ENCODE measurements around the gene PHACTR1.

PHACTR1 gene

DNA sequence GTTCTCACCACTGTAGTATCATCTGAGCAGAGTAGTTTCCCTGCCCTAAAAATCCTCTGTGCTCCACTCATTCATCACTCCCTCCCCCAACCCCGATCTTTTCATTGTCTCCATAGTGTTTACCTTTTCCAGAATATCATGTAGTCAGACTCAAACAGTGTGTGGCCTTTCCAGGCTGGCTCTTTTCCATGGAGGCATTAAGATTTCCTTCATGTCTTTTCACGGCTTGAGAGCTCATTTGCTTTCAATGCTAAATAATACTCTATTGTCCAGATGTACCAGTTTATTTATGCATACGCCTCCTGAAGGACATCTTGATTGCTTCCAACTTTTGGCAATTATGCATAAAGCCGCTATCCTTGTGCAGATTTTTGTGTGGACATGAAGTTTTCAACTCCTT is 235.8 kb downstream of the PHACTR1 start:
- no peak for TF ChIP-seq TAF1 (IDR thresholded peaks at IDR 0.05; ENCODE audit: low read depth)
- TF ChIP-seq YY1 (IDR thresholded peaks at IDR 0.05; ENCODE audit: low read depth), result no peak
- no peak for TF ChIP-seq FOXM1 (IDR thresholded peaks at IDR 0.05; ENCODE audit: borderline replicate concordance, low read depth)
- TF ChIP-seq ZBTB7A (IDR thresholded peaks at IDR 0.05; ENCODE audit: low read depth), result no peak
- no peak for TF ChIP-seq EP300 (IDR thresholded peaks at IDR 0.05; ENCODE audit: borderline replicate concordance)
- TF ChIP-seq RAD21 (IDR thresholded peaks at IDR 0.05; ENCODE audit: low read depth), result no peak
- TF ChIP-seq, protein P1, sequence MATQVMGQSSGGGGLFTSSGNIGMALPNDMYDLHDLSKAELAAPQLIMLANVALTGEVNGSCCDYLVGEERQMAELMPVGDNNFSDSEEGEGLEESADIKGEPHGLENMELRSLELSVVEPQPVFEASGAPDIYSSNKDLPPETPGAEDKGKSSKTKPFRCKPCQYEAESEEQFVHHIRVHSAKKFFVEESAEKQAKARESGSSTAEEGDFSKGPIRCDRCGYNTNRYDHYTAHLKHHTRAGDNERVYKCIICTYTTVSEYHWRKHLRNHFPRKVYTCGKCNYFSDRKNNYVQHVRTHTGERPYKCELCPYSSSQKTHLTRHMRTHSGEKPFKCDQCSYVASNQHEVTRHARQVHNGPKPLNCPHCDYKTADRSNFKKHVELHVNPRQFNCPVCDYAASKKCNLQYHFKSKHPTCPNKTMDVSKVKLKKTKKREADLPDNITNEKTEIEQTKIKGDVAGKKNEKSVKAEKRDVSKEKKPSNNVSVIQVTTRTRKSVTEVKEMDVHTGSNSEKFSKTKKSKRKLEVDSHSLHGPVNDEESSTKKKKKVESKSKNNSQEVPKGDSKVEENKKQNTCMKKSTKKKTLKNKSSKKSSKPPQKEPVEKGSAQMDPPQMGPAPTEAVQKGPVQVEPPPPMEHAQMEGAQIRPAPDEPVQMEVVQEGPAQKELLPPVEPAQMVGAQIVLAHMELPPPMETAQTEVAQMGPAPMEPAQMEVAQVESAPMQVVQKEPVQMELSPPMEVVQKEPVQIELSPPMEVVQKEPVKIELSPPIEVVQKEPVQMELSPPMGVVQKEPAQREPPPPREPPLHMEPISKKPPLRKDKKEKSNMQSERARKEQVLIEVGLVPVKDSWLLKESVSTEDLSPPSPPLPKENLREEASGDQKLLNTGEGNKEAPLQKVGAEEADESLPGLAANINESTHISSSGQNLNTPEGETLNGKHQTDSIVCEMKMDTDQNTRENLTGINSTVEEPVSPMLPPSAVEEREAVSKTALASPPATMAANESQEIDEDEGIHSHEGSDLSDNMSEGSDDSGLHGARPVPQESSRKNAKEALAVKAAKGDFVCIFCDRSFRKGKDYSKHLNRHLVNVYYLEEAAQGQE (IDR thresholded peaks at IDR 0.05; ENCODE audit: low read depth), result no peak
- no peak for TF ChIP-seq CEBPB (IDR thresholded peaks at IDR 0.05)
- TF ChIP-seq CREB1 (IDR thresholded peaks at IDR 0.05; ENCODE audit: low read depth), result no peak
- TF ChIP-seq, protein P2, sequence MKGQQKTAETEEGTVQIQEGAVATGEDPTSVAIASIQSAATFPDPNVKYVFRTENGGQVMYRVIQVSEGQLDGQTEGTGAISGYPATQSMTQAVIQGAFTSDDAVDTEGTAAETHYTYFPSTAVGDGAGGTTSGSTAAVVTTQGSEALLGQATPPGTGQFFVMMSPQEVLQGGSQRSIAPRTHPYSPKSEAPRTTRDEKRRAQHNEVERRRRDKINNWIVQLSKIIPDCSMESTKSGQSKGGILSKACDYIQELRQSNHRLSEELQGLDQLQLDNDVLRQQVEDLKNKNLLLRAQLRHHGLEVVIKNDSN (IDR thresholded peaks at IDR 0.05), result no peak
- no peak for TF ChIP-seq EGR1 (IDR thresholded peaks at IDR 0.05)

DNA sequence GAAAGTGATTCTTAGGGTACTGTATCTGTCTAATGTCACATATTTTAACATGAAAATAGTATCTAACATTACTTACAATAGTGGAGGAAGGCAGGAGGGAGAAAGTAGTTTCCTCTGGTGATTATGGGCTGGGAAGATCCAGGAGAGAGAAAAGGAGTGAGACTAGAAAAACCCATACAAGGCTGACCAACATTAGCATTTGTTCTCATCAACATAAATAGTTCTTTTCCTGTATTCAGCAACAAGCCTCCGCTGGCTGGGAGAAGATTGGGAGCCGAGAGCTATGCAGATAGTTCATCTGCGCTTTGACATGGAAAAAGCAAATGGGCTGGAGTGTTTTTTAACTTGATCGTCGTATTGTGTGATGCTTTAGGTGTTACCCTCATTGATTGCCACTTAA is 239.4 kb downstream of the PHACTR1 start:
- no peak for TF ChIP-seq TCF12 (IDR thresholded peaks at IDR 0.05; ENCODE audit: low read depth)
- TF ChIP-seq, protein P2 (IDR thresholded peaks at IDR 0.05), result no peak
- TF ChIP-seq, protein P1 (IDR thresholded peaks at IDR 0.05; ENCODE audit: low read depth), result no peak
- TF ChIP-seq NFIC (IDR thresholded peaks at IDR 0.05), result no peak
- no peak for TF ChIP-seq RAD21 (IDR thresholded peaks at IDR 0.05; ENCODE audit: low read depth)
- no peak for TF ChIP-seq FOXM1 (IDR thresholded peaks at IDR 0.05; ENCODE audit: borderline replicate concordance, low read depth)
- no peak for TF ChIP-seq TAF1 (IDR thresholded peaks at IDR 0.05; ENCODE audit: low read depth)
- TF ChIP-seq, protein P3, sequence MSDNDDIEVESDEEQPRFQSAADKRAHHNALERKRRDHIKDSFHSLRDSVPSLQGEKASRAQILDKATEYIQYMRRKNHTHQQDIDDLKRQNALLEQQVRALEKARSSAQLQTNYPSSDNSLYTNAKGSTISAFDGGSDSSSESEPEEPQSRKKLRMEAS (IDR thresholded peaks at IDR 0.05), result no peak

DNA sequence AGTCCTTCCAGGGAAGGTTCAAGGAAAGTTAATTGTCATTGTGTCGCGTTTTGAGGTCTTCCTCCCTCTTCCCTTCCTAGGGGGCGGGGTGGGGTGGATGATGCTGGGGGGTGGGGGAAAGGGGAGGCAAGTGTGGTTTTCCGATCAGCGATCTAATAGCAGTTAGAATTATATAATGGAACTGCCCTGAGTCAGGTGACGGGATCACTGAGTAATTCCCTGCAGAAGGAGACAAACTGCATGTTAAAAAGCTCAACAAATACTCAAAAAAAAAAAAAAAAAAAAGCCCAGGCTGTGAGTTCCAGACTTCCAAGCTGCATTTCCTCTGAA is 240.4 kb downstream of the PHACTR1 start:
- TF ChIP-seq NFIC (IDR thresholded peaks at IDR 0.05) (no peak), EGR1 (IDR thresholded peaks at IDR 0.05) (no peak), YY1 (IDR thresholded peaks at IDR 0.05; ENCODE audit: low read depth) (no peak), TCF12 (IDR thresholded peaks at IDR 0.05; ENCODE audit: low read depth) (no peak), CREB1 (IDR thresholded peaks at IDR 0.05; ENCODE audit: low read depth) (no peak), ZBTB7A (IDR thresholded peaks at IDR 0.05; ENCODE audit: low read depth) (no peak), TAF1 (IDR thresholded peaks at IDR 0.05; ENCODE audit: low read depth) (no peak), RAD21 (IDR thresholded peaks at IDR 0.05; ENCODE audit: low read depth) (no peak), EP300 (IDR thresholded peaks at IDR 0.05; ENCODE audit: borderline replicate concordance) (no peak)
- TF ChIP-seq, protein P3 (IDR thresholded peaks at IDR 0.05), result no peak
- TF ChIP-seq, protein P2 (IDR thresholded peaks at IDR 0.05), result no peak

DNA sequence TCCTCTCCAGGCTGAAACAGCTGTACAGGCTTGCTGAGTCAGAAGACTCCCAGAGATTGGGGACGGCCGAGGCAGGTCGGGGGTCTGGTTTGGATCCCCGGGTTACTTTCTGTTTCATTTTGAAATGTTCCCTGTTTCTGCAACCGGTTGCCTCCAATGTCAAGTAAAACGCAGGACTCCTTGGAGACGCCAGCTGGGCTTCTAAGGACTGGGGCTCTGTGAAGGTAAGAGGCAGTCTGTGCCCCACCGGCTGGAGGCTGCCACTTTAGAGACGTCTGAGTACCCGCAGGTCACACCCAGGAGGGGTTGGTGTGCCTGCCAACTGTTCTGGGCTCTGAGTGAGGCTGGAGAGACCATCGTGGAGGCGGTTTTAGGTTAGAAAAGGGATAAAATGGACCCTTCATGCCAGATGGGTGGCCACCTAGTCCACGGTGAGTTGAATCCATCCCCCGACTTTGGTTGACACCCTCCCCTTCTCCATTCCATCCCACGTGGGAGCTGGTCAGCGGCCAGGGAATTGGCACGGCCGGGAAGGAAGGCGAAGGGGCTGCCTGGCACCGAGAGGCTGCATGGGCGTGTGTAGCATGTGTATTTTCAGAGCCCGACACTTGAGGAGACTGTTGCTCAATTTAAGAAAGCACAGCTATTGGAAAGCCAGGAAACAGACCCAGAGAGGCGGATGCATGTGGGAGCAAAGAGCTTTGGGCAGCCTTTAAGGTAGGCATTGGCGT is 240.9 kb downstream of the PHACTR1 start:
- no peak for TF ChIP-seq NFIC (IDR thresholded peaks at IDR 0.05)
- TF ChIP-seq, protein P1 (IDR thresholded peaks at IDR 0.05; ENCODE audit: low read depth), result no peak

Data from Ishikawa (cell line).